IPS-20b (cell line): ENCODE results near the gene TAS2R1.

ENCODE experiments used
- H3K27ac ChIP-seq: one replicate; pipeline ENCODE4 v1.5.1; 2013; ENCODE audit warnings: low read length
- H3K27me3 ChIP-seq: 2 replicates; pipeline ENCODE4 v1.6.1; 2013; ENCODE audit warnings: mild to moderate bottlenecking, low read length, inconsistent platforms; ENCODE audit not compliant: insufficient read depth
- H3K36me3 ChIP-seq: 2 replicates; pipeline ENCODE4 v1.6.1; 2013; ENCODE audit warnings: low read depth, mild to moderate bottlenecking, inconsistent platforms, low read length, moderate library complexity; ENCODE audit not compliant: insufficient read depth
- H3K4me1 ChIP-seq: 2 replicates; pipeline ENCODE4 v1.6.1; 2013; ENCODE audit warnings: mild to moderate bottlenecking, control low read depth, inconsistent platforms, low read length, moderate library complexity; ENCODE audit not compliant: insufficient read depth
- H3K4me3 ChIP-seq: 2 replicates; pipeline ENCODE4 v1.5.1; 2013; ENCODE audit warnings: mild to moderate bottlenecking, low read length, inconsistent platforms
- H3K9ac ChIP-seq: 2 replicates; pipeline ENCODE4 v1.6.1; 2013; ENCODE audit warnings: low read depth, mild to moderate bottlenecking, inconsistent platforms, low read length, moderate library complexity
- H3K9me3 ChIP-seq: 2 replicates; pipeline ENCODE4 v1.6.1; 2013; ENCODE audit warnings: mild to moderate bottlenecking, low read depth, low read length, inconsistent platforms; ENCODE audit not compliant: insufficient read depth

Gene TAS2R1

DNA sequence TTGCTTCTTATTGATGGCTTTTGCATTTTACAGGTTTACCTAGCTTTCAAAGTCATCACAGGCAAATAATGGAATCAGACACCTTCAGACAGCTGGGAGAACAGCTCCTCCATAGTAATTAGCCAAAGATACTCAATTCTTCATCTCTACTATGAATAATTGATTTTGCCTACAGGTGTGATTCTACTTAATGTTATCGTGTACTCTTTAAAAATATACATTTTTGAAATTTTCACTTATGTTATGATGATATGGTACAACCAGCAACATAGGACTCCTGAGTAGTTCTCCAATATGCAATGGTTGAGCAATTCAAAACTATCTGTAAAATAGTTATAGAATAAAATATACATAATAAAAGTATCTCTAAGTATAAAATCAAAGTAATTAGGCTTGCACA, at the start of gene TAS2R1:
TSS of gene TAS2R1 (minus strand) at position 101 of the 400 bp plus-strand sequence. CDS start 319 bp downstream, outside the sequence.
- H3K9ac ChIP-seq = no peak within 1 kb of the TSS
- H3K4me3 ChIP-seq = no peak within 1 kb of the TSS
- no peaks in the 10 kb centered on the region for H3K36me3 ChIP-seq
- H3K27me3 ChIP-seq = no peaks in the 10 kb centered on the region
- H3K27ac ChIP-seq = no peak within 1 kb of the TSS
- H3K4me1 ChIP-seq = no peaks in the 10 kb centered on the region
- peaks cover 4% of the 10 kb centered on the region; the same call in 1 of the 2 replicates for H3K9me3 ChIP-seq

DNA sequence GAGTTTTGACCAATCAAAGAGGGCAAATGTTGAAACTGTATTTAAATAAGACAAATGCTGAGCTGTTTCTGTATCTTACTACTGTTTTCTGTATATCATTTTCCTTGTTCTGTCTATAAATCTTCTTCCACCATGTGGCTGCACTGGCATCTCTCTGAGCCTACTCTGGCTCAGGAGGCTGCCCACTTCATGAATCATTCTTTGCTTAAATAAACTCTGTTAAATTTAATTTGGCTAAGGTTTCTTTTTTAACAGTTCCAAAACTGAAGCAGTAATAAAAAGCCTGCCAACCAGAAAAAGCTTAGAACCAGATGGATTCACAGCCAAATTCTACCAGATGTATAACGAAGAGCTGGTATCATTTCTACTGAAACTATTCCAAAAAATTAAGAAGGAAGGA, 40.2 kb upstream of the TAS2R1 start:
- Histone ChIP-seq H3K9me3 (no peaks in the 10 kb centered on the region), H3K9ac (no peak overlapping the region), H3K4me3 (no peak overlapping the region), H3K4me1 (peaks cover 4% of the 10 kb centered on the region; the same call in 1 of the 2 replicates), H3K27ac (no peak overlapping the region), H3K36me3 (no peaks in the 10 kb centered on the region), H3K27me3 (no peaks in the 10 kb centered on the region)

- no peaks in the 10 kb centered on the region for H3K9me3 ChIP-seq
- H3K4me3 ChIP-seq = no peak overlapping the region
- no peak overlapping the region for H3K9ac ChIP-seq
- no peaks in the 10 kb centered on the region for H3K27me3 ChIP-seq
- peaks cover 4% of the 10 kb centered on the region; the same call in 1 of the 2 replicates for H3K4me1 ChIP-seq
- no peak overlapping the region for H3K27ac ChIP-seq
- no peaks in the 10 kb centered on the region for H3K36me3 ChIP-seq
These were observed 37.8 kb upstream of the TAS2R1 start for GRCh38 chr5:9667906-9668305.

DNA sequence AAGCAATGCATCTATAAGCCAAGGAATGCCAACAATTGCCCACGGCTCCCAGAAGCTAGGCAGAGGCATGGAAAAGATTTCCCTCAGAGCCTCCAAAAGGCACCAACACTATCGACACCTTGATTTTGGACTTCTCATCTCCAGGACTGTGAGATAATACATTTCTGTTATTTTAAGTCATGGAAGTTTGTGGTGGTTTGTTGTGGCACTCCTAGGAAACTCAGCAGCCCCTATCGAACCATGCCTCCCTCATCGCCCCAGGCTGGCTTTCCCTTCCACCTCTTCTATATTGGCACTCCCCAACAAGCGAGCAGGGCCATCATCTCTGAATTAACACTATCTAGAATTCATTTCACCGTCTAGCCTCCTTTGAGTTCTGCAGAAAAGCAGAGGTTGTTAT, 33.7 kb upstream of the TAS2R1 start:
- no peaks in the 10 kb centered on the region for H3K27me3 ChIP-seq
- no peak overlapping the region for H3K4me3 ChIP-seq
- H3K9me3 ChIP-seq = no peaks in the 10 kb centered on the region
- H3K4me1 ChIP-seq = peaks cover 4% of the 10 kb centered on the region; the same call in 1 of the 2 replicates
- H3K27ac ChIP-seq = no peak overlapping the region
- H3K9ac ChIP-seq = no peak overlapping the region
- no peaks in the 10 kb centered on the region for H3K36me3 ChIP-seq

GRCh38 chr5:9661316-9662015, 31.3 kb upstream of the TAS2R1 start:
- H3K4me3 ChIP-seq = no peak overlapping the region

GRCh38 chr5:9658706-9659105, 28.6 kb upstream of the TAS2R1 start:
- no peak overlapping the region for H3K27ac ChIP-seq
- no peaks in the 10 kb centered on the region for H3K36me3 ChIP-seq
- no peaks in the 10 kb centered on the region for H3K27me3 ChIP-seq
- H3K9ac ChIP-seq = no peak overlapping the region
- H3K9me3 ChIP-seq = no peaks in the 10 kb centered on the region
- H3K4me3 ChIP-seq = no peak overlapping the region
- no peaks in the 10 kb centered on the region for H3K4me1 ChIP-seq

More at GRCh38 chr5:9661316-9662015, 31.3 kb upstream of the TAS2R1 start:
- peaks cover 4% of the 10 kb centered on the region; the same call in 1 of the 2 replicates for H3K4me1 ChIP-seq
- no peak overlapping the region for H3K27ac ChIP-seq
- no peaks in the 10 kb centered on the region for H3K27me3 ChIP-seq
- no peaks in the 10 kb centered on the region for H3K9me3 ChIP-seq
- H3K9ac ChIP-seq = no peak overlapping the region
- no peaks in the 10 kb centered on the region for H3K36me3 ChIP-seq

DNA sequence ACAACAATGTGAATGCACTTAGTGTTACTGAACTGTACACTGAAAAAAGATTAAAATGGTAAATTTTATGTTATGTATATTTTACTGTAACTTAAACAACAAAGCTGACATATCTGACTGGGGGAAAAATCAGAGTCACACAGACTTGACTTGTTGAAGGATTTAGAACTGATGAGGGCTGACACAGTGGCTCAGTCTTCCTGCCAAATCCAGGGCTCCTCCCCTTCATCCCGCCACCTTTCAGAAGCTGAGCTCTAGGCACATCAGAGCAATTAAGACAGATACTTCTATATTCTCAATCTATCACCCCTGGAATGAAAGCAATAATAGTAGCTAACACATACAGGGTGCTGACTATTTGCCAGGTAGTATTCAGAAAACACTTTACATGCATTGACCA, 27.7 kb upstream of the TAS2R1 start:
- Histone ChIP-seq H3K4me1 (no peaks in the 10 kb centered on the region), H3K4me3 (no peak overlapping the region), H3K9me3 (no peaks in the 10 kb centered on the region), H3K27ac (no peak overlapping the region), H3K36me3 (no peaks in the 10 kb centered on the region), H3K27me3 (no peaks in the 10 kb centered on the region), H3K9ac (no peak overlapping the region)

- Histone ChIP-seq H3K4me1 (no peaks in the 10 kb centered on the region), H3K27ac (no peak overlapping the region), H3K27me3 (no peaks in the 10 kb centered on the region), H3K36me3 (no peaks in the 10 kb centered on the region), H3K9ac (no peak overlapping the region), H3K9me3 (no peaks in the 10 kb centered on the region), H3K4me3 (no peak overlapping the region)
These were observed 25.5 kb upstream of the TAS2R1 start for GRCh38 chr5:9655641-9656040.

DNA sequence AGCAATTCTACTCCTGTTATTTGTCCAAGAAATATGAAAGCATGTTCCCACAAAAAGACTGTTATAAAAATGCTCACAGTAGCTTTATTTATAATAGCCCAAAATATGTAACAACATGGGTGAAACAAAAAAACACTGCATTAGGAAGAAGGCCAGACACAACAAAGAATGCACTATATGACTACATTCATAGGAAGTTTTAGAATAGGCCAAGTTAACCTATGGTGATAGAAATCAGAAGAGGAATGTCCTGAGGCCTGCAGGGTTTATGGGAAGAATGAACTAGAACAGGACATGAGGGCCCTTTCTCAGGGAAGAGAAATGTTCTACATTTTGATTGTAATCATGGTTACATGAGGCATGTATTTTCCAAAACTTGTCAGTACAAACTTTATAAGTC, 24.7 kb upstream of the TAS2R1 start:
- Histone ChIP-seq H3K9me3 (no peaks in the 10 kb centered on the region), H3K27me3 (no peaks in the 10 kb centered on the region), H3K27ac (no peak overlapping the region), H3K36me3 (no peaks in the 10 kb centered on the region), H3K9ac (no peak overlapping the region), H3K4me3 (no peak overlapping the region), H3K4me1 (no peaks in the 10 kb centered on the region)

DNA sequence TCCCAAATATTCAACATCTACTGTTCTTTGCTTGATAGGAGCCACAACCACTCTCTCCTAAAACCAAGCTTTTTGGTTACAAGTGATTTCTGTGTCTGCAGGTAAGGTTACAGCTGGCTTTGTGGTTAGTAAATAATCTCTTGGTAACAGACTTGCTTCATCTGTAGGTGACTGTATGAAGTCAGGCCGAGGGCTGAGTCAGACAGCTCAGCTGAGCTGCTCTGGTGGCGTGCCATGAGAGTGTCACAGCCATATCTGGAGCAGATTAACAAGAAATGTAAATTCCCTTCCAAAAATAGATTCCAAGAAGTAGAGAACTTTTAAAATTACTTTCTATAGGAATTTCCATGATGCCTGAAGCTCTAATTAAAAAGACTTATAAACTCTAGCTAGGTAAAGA, 23.7 kb upstream of the TAS2R1 start:
- Histone ChIP-seq H3K27me3 (no peaks in the 10 kb centered on the region), H3K4me1 (no peaks in the 10 kb centered on the region), H3K36me3 (no peaks in the 10 kb centered on the region), H3K9ac (no peak overlapping the region), H3K27ac (no peak overlapping the region), H3K9me3 (no peaks in the 10 kb centered on the region), H3K4me3 (no peak overlapping the region)

- Histone ChIP-seq H3K36me3 (no peaks in the 10 kb centered on the region), H3K4me3 (no peak overlapping the region)
These were observed 22.9 kb upstream of the TAS2R1 start for GRCh38 chr5:9653061-9653460.

DNA sequence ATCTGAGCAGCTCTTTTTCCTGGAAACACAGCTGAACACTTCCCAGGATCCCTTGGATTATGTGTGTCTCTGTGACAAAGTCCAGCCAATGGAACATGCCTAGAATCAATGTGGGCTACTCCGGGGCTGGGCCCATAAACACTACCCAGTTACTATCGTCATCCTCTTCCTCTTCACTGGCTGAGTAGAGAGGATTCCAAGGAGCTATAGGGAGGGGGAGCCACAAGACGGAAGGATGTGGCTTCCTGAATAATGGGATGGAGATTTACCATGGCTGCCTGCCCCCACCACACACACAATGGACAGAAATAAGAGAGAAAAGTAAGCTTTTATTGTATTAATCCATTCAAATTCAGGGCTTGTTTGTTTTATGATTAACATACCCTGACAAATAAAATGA, 22.1 kb upstream of the TAS2R1 start:
- Histone ChIP-seq H3K36me3 (no peaks in the 10 kb centered on the region), H3K4me1 (no peaks in the 10 kb centered on the region), H3K9ac (no peak overlapping the region), H3K27me3 (no peaks in the 10 kb centered on the region), H3K27ac (no peak overlapping the region), H3K9me3 (no peaks in the 10 kb centered on the region), H3K4me3 (no peak overlapping the region)

More at GRCh38 chr5:9653061-9653460, 22.9 kb upstream of the TAS2R1 start:
- Histone ChIP-seq H3K9ac (no peak overlapping the region), H3K4me1 (no peaks in the 10 kb centered on the region), H3K27ac (no peak overlapping the region), H3K27me3 (no peaks in the 10 kb centered on the region), H3K9me3 (no peaks in the 10 kb centered on the region)
